ENCODE data around the gene CASP6.

The CASP6 gene

GRCh38 chr4:109702950-109703663 lies at the start of gene CASP6:
Gene CASP6 (minus strand): TSS chr4:109703445. CDS start chr4:109703395, 50 bp downstream.
- peak; percentile 70 for TF ChIP-seq CTCF (IDR thresholded peaks at IDR 0.05; ENCODE audit: low read depth, low read length)
- peak; percentile 35 for DNase-seq (ENCODE audit: extremely low read depth, low read depth)

- DNase-seq (ENCODE audit: extremely low read depth, low read depth) = no peak
- TF ChIP-seq CTCF (IDR thresholded peaks at IDR 0.05; ENCODE audit: low read depth, low read length) = no peak
Measured at GRCh38 chr4:109752525-109752924, 49.3 kb upstream of the CASP6 start.

GRCh38 chr4:109751852-109752251 lies 48.6 kb upstream of the CASP6 start:
- TF ChIP-seq CTCF (IDR thresholded peaks at IDR 0.05; ENCODE audit: low read depth, low read length) = no peak
- no peak for DNase-seq (ENCODE audit: extremely low read depth, low read depth)

GRCh38 chr4:109750652-109751244 lies 47.5 kb upstream of the CASP6 start:
- DNase-seq (ENCODE audit: extremely low read depth, low read depth) = no peak
- TF ChIP-seq CTCF (IDR thresholded peaks at IDR 0.05; ENCODE audit: low read depth, low read length) = no peak

GRCh38 chr4:109749388-109750082 lies 46.3 kb upstream of the CASP6 start:
- TF ChIP-seq CTCF (IDR thresholded peaks at IDR 0.05; ENCODE audit: low read depth, low read length) = no peak

GRCh38 chr4:109748114-109748513 lies 44.9 kb upstream of the CASP6 start:
- no peak for TF ChIP-seq CTCF (IDR thresholded peaks at IDR 0.05; ENCODE audit: low read depth, low read length)
- no peak for DNase-seq (ENCODE audit: extremely low read depth, low read depth)

More at GRCh38 chr4:109749388-109750082, 46.3 kb upstream of the CASP6 start:
- DNase-seq (ENCODE audit: extremely low read depth, low read depth) = no peak

GRCh38 chr4:109746728-109747127 lies 43.5 kb upstream of the CASP6 start:
- DNase-seq (ENCODE audit: extremely low read depth, low read depth) = no peak
- no peak for TF ChIP-seq CTCF (IDR thresholded peaks at IDR 0.05; ENCODE audit: low read depth, low read length)
